Measurements from ENCODE around the gene TEX53.

- TF ChIP-seq POLR2A (IDR thresholded peaks at IDR 0.05; ENCODE audit: low read length) (no peak), GATA1 (IDR thresholded peaks at IDR 0.05; ENCODE audit: low read depth, low read length) (no peak)
These were observed 28.3 kb upstream of the TEX53 start for GRCh38 chr9:114685951-114686350.

All from erythroblast (primary cell).